Skin epidermis (tissue), 12 donors: ENCODE measurements around the gene UBXN11.
A peak's percentile ranks its signal among the peaks of the same experiment; 100 is the strongest.
"Not testable (repeated sequence)": the region's sequence is repeated elsewhere in the genome, so short reads cannot be mapped to it uniquely, and the experiment has no call there.

ENCODE experiments used
- H3K27ac ChIP-seq, 21 experiments: fragments of 200-600 bp; sonication (generic) in 11 of 21; one replicate each; pipeline ENCODE4 v1.5.0; 2020; ENCODE audit warnings: mild to moderate bottlenecking in 3 of 21, inconsistent platforms in 2 of 21, moderate library complexity in 2 of 21
- H3K4me3 ChIP-seq, 7 experiments: fragments of 200-600 bp; sonication (generic) in 2 of 7; one replicate each; pipeline ENCODE4 v1.5.0; 2020; ENCODE audit warnings: inconsistent platforms in 2 of 7, mild to moderate bottlenecking in 2 of 7, moderate library complexity in 1 of 7

UBXN11 gene

GRCh38 chr1:26314501-26314900, 8.1 kb upstream of the UBXN11 start:
- no peak overlapping the region for H3K4me3 ChIP-seq
- H3K27ac ChIP-seq: peak overlapping the region in 5 of 21 experiments; percentile 43 to 93 (median 92)

GRCh38 chr1:26307966-26308899, 1.8 kb upstream of the UBXN11 start:
- H3K27ac ChIP-seq: peak overlapping the region in 6 of 21 experiments; percentile 9 to 86 (median 52)
- H3K4me3 ChIP-seq: not testable (repeated sequence)

DNA sequence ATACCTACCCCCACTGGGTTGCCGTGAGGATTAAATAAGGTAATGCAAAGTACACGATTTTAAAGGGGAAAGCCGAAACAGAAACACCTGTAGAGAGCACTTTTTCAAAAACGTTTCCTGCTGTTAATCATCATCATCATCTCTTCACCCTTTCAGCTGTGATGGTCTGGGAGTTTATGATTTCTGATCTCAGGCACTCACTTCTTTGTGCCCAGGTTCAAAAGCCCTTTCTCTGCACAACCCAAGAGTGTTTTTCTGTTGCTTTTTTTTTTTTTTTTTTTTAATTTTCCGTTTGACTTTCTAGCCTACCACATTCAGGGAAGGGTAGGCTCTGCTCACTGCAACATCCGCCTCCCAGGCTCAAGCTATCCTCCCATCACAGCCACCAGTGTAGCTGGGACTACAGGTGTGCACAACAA, 936 bp upstream of the UBXN11 start:
- H3K4me3 ChIP-seq: no peak overlapping the region

DNA sequence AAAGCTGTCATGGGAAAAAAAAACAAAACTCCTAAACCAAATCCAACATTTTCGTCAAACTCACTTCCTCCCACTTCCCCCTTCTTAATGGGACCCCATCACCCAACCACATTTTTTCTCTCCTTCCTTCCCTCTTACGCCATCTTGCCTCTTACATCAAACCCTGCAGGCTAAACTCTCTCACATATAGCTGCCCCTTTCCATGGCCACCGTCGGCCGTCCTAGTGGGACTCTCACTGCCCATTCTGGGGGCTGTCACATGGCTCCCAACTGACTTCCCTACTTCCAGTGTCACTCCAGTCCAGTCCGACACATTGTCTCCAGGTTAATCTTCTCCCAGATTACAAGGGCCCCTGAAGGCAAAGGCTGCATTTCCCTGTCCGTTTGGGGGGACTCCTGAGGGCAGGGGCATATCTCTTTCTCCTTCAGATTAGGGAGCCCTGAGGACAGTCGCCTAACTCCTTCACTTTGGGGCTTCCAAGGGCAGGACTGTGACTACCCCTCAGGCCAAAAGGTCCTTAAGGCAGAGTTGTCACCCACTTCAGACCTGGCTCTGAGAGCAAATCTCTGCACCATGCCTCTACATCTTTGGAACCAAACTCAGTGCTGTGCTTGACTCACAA, 658 bp downstream of the UBXN11 start:
- Histone ChIP-seq H3K4me3 (peak overlapping the region; percentile 51 to 96 (median 73)), H3K27ac (peak overlapping the region in 20 of 21 experiments; percentile 23 to 86 (median 70))

More for the DNA sequence above, 936 bp upstream of the UBXN11 start:
- H3K27ac ChIP-seq: peak overlapping the region in 14 of 21 experiments; percentile 20 to 86 (median 62)

- H3K4me3 ChIP-seq: no peak overlapping the region
- H3K27ac ChIP-seq: no peak overlapping the region
These were observed 3.6 kb downstream of the UBXN11 start for GRCh38 chr1:26302733-26303405.

DNA sequence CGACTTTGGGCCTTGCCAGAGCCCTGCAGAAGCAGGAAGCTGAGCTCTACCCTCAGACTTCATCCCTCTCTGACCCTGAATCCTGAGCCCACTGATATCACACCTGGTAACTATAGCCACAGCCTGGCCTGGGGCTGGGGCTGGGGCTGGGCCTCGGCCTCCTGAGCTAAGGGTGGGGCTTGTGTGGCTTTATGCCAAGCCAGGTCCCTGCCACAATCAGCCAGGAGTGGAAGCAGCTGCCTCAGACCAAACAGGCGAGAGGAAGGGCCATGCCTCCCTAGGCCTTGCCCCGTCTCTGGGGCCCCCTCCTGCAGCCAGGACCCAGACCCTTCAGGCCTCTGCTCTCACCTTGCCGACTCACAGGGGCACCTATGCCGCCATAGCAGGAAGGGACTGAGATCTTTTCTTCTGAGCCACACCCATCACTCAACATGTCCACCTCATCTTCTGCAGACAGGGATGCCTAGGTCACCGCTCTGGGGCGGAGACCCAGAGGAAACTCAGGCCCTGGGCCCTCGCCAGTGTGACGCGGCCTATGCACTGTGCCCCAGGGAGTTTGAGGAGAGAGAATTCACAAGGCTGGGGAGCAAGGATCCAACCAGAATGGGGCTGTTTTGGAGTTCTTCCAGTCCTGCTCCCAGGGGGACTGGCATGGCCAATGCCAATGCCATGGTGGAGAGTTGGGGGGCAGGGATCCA, 5.7 kb downstream of the UBXN11 start:
- Histone ChIP-seq H3K27ac (no peak overlapping the region), H3K4me3 (no peak overlapping the region)

DNA sequence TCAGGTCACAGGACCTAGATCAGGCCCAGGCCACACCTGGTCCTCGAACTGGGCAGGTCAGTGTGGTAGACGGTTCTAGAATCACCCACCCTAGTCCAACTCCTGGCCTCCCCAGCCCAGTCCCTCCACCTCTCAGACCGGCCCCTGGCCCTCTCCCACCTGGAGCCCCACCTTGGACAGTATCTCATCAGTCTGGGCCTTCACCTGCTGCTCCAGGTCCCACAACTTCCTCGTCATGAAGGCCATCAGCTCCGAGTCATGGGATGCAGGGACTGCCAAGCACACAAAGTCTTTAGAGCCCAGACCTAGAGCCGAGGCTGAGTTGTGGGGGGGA, 8.7 kb downstream of the UBXN11 start:
- H3K27ac ChIP-seq: no peak overlapping the region
- H3K4me3 ChIP-seq: no peak overlapping the region

DNA sequence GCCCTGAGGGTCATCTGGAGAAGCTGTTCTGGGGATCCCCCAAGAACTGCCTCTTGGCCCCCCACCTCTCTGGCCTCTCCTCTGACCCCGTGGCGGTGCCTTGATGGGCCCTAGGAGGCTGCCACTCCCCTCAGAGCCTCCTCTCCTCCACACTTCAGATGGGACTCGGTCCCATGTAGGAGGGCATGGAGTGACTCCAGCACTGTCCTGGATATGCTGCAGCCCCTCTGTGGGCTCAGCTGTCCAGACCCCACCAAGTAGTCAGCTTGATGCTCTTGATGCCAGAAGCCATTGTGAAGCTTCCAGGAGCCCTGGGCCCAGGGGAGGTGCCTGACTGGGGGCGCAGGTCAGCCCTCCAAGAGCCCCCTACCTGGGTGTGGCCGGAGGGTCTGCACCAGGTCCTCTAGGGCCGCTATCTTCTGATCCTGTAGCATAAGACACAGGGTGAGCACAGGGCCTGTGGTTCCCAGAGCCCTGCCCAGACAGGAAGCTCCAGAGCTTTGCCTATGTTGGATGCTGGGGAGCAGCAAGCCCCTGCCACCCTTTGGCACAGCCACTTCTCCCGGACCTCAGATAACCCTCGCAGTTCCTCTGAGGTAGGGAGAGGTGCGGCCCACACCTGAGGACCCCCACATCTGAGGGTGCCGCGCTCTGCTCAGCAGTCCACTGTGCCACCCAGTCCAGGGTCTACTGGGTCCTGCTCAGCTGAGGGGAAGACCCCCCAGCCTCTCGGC, 9.2 kb downstream of the UBXN11 start:
- Histone ChIP-seq H3K27ac (no peak overlapping the region), H3K4me3 (no peak overlapping the region)

- H3K4me3 ChIP-seq: no peak overlapping the region
These were observed 9.9 kb downstream of the UBXN11 start for GRCh38 chr1:26296340-26297056.

GRCh38 chr1:26295194-26296138, 11.0 kb downstream of the UBXN11 start:
- Histone ChIP-seq H3K27ac (no peak overlapping the region), H3K4me3 (no peak overlapping the region)

More at GRCh38 chr1:26296340-26297056, 9.9 kb downstream of the UBXN11 start:
- H3K27ac ChIP-seq: no peak overlapping the region

GRCh38 chr1:26293911-26294463, 12.4 kb downstream of the UBXN11 start:
- H3K27ac ChIP-seq: no peak overlapping the region

DNA sequence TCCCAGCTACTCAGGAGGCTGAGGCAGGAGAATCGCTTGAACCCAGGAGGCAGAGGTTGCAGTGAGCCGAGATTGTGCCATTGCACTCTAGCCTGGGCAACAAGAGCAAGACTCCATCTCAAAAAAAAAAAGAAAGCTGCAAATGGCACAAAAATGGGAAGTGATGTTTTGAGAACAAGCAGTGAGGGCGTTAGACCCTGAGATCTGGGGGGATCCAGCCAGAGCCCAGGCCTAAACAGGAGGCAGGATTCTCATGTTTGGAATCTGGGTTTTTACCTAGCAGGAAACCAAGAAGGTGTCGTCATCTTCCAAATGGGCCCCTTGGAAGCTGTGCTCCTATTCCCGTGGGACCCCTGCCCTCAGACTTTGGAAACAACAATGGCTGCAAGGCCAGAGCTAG, 13.7 kb downstream of the UBXN11 start:
- H3K27ac ChIP-seq: peak overlapping the region in 4 of 21 experiments; percentile 16 to 97 (median 53)
- H3K4me3 ChIP-seq: not testable (repeated sequence)

More at GRCh38 chr1:26293911-26294463, 12.4 kb downstream of the UBXN11 start:
- no peak overlapping the region for H3K4me3 ChIP-seq

DNA sequence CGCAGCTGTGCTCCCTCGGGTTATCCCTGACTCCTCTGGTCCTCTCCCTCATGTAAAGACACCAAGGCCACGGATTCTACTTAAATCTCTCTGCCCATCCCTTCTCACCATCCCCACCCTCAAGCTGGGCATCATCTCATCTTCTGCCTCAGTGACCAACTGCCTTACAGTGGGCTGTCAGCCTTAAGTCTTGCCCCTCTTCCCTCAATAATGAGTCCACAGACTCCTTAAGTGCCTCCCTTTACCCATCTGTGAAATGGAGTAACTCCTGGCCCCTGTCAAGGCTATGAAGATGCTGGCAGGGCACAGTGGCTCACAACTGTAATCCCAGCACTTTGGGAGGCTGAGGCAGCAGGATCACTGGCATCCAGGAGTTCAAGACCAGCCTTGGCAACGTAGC, 14.5 kb downstream of the UBXN11 start:
- Histone ChIP-seq H3K27ac (peak overlapping the region in 17 of 21 experiments; percentile 55 to 98 (median 85)), H3K4me3 (no peak overlapping the region)

GRCh38 chr1:26291433-26291832, 15.0 kb downstream of the UBXN11 start:
- Histone ChIP-seq H3K27ac (peak overlapping the region in 20 of 21 experiments; percentile 55 to 98 (median 84)), H3K4me3 (no peak overlapping the region)

GRCh38 chr1:26290882-26291261, 15.6 kb downstream of the UBXN11 start:
- Histone ChIP-seq H3K4me3 (no peak overlapping the region), H3K27ac (peak overlapping the region in 20 of 21 experiments; percentile 55 to 98 (median 84))

DNA sequence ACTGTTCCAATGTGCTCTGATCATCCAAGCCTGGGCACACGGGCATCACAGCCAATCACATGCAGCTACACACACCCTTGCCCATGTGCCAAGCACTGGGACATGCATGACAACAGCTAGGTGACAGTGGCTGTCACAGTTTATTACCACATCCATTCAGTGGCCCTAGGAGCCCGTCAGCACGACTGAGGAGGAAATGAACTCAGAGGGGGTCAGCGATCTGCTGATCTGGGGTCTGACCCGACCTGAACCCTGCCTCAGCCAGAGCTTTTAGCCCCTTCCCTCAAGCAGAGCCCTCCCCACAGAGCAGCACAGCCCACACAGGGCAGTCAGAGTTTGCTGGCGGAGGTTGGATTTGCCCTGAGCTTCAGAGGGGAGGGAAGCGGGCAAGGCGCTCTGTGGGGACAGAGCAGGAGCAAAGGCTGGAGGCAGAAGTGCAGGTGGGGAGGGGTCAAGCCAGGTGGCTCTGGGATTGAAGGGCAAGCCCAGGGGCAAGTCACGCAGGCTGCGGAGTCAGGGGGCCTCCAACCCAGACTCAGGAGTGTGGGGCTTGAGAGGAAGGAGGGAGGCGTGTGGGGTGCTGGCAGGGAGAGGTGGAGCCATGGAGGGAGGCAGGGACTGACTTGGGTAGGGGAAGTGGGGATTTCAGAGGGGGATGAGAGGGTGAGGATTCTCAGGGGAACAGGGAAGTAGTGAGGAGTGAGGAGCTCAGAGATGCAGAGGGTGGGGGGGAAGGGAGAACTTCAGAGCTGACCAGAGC, 16.1 kb downstream of the UBXN11 start:
- H3K4me3 ChIP-seq: no peak overlapping the region
- H3K27ac ChIP-seq: peak overlapping the region; percentile 39 to 98 (median 83)
